Subcutaneous adipose tissue (tissue), 4 donors: ENCODE measurements around the gene KIAA1958. TPM values are rescaled to one million over a fixed set of nuclear protein-coding genes. Genes with fewer than 3 reads are reported as not detected.

Experiments used
- CTCF ChIP-seq: fragments of 450-650 bp; IDR thresholded peaks from one replicate; pipeline ENCODE4 v1.5.1; 2016; ENCODE audit warnings: low read depth, mild to moderate bottlenecking, control low read depth, antibody characterized with exemption, moderate library complexity
- total RNA-seq, 4 donors: library from RNA; depleted of rRNA; stranded (reverse); fragments of >200 nt; gene quantifications; one replicate each; pipeline ENCODE4 v1.1.0, GENCODE V29; 2016

KIAA1958 gene
- total RNA-seq, 4 donors from 2014 or later, result 2.0 to 6.2 (median 3.5) TPM

- TF ChIP-seq CTCF, result no peak
These were observed 213.5 kb downstream of the KIAA1958 start for GRCh38 chr9:112700085-112700484.

GRCh38 chr9:112703304-112703703 is 216.7 kb downstream of the KIAA1958 start:
- TF ChIP-seq CTCF, result no peak

- no peak for TF ChIP-seq CTCF
These were observed 219.3 kb downstream of the KIAA1958 start for GRCh38 chr9:112705768-112706427.

- TF ChIP-seq CTCF, result no peak
These were observed 224.5 kb downstream of the KIAA1958 start for GRCh38 chr9:112711050-112711689.

GRCh38 chr9:112712678-112713077 is 226.1 kb downstream of the KIAA1958 start:
- TF ChIP-seq CTCF, result no peak

GRCh38 chr9:112717661-112718331 is 231.2 kb downstream of the KIAA1958 start, which contains the start of gene INIP:
INIP (minus strand) TSS chr9:112718117; CDS start chr9:112716485, 1,632 bp downstream.
- TF ChIP-seq CTCF, result no peak

Other genes starting within 250 kb of the KIAA1958 start
- 10 to 100 TPM; 27.3 to 51.8 (median 37.9) TPM for gene PTBP3, start 153.2 kb upstream of the KIAA1958 start, total RNA-seq
- gene HSDL2, start 106.7 kb upstream of the KIAA1958 start, total RNA-seq, result 100 to 1,000 TPM in 2 of 4 donors, 10 to 100 TPM in 2; 72.9 to 112 (median 101) TPM
- gene INIP, start 231.3 kb downstream of the KIAA1958 start, total RNA-seq, result 10 to 100 TPM; 14.5 to 30.6 (median 20.2) TPM